HG03280 (cell line): Measurements from ENCODE around the gene PLPPR2.
A peak's percentile ranks its signal among the peaks of the same experiment; 100 is the strongest.
"Not testable (repeated sequence)": the region's sequence is repeated elsewhere in the genome, so short reads cannot be mapped to it uniquely, and the experiment has no call there.

Experiments used
- ATAC-seq: cut with Tn5 transposase; IDR thresholded peaks from one replicate; pipeline ENCODE4 v1.9.1; 2021; ENCODE audit warnings: mild to moderate bottlenecking, moderate library complexity; ENCODE audit not compliant: unreplicated experiment

PLPPR2 gene

DNA sequence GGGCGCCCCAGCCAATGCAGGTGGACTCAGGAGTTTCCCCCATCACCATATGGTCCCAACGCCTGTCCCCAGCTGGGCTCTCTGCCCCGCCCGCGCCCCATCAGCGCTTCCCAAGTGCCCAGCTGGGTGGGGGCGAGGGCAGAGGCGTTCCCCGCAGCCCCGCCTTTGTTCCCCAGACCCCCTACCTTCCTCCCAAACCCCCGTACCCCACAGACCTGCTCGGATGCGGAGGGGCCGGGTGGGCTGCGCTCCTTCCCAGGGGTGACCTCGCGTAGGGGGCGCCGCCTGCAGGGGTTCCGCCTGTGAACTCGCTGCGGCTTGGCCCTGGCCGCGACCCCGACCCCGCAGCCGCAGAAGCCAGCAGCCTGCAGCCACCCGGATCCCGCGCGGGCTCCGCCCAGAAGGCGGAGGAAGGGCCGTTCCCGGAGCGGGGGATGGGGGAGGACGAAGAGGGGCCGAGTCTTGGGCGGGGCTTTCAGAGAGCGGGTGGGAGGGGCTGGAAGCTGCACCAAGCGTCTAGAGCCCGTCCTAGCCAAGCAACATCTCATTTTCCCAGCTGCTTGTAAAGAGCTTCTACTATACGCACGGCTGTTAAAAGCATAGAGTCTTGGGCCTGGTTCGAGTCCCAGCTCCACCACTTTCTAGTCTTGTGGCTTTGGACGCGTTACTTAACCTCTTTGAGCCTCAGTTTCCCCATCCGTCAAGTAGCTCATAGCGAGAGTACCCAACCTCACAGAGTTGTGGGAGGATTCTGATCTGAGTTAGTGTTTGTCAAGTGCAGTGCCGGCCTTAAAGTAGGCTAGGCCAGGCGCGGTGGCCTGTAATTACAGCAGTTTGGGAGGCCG lies 15.8 kb upstream of the PLPPR2 start, which contains the start of gene RAB3D:
Gene RAB3D, minus strand, starts transcription at position 404 of the 845 bp plus-strand sequence. CDS start 2,258 bp downstream, outside the sequence.
- peak; percentile 81 for ATAC-seq

DNA sequence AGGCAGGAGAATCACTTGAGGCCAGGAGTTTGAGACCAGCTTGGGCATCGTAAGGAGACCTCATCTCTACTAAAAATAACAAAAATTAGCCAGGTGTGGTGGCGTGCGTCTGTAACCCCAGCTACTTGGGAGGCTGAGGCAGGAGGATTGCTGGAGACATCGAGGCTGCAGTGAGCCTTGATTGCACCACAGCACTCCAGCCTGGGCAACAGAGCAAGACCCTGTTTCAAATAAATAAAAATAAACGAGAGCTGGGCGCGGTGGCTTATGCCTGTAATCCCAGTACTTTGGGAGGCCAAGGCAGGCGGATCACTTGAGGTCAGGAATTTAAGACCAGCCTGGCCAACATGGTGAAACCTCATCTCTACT lies 15.1 kb upstream of the PLPPR2 start:
- not testable (repeated sequence) for ATAC-seq

DNA sequence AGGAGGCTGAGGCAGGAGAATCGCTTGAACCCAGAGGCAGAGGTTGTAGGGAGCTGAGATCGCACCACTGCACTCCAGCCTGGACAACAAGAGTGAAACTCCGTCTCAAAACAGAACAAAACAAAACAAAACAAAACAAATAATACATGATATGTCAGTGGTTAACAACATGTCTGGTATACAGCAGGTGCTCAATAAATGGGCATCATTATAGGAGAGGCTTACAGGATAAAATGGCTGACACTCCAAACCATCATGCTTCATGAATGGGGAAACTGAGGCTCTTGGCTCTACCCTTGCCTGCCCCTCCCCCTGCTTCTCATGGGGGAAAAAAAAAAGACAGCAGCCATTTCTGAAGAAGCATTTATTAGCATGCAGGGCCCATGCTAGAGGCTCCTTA lies 12.8 kb upstream of the PLPPR2 start:
- no peak for ATAC-seq

DNA sequence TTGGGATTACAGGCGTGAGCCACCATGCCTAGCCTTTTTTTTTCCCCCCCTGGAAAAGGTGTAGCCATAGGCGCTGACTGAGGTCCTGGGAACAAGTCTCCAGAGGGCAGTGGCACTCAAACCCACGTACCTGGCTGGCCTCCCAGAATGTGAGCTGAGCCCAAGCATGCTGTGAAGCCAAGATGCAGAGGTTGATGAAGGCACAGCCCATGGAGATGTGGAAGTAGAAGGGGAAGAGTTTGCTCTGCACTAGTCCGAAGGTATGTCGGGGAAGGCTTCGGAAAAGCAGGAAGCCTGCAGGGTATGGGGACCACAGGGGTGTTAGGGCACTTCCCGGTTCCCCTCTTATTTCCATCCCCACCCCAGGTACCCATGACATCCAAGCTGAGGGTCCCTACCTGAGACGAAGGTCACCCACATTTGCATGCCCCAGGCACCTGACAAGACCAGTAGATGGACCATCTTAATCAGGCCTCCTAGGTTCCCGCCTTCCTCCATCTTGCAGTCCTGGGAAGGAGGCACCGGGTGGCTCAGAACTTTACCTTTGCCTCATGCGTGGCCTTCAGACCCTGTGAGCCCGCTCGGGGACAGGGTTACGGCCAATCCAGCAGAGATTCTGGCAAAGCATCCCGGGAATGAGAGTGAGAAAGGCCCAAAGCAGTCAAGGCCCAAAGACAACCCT lies 10.0 kb upstream of the PLPPR2 start:
- ATAC-seq, result no peak

DNA sequence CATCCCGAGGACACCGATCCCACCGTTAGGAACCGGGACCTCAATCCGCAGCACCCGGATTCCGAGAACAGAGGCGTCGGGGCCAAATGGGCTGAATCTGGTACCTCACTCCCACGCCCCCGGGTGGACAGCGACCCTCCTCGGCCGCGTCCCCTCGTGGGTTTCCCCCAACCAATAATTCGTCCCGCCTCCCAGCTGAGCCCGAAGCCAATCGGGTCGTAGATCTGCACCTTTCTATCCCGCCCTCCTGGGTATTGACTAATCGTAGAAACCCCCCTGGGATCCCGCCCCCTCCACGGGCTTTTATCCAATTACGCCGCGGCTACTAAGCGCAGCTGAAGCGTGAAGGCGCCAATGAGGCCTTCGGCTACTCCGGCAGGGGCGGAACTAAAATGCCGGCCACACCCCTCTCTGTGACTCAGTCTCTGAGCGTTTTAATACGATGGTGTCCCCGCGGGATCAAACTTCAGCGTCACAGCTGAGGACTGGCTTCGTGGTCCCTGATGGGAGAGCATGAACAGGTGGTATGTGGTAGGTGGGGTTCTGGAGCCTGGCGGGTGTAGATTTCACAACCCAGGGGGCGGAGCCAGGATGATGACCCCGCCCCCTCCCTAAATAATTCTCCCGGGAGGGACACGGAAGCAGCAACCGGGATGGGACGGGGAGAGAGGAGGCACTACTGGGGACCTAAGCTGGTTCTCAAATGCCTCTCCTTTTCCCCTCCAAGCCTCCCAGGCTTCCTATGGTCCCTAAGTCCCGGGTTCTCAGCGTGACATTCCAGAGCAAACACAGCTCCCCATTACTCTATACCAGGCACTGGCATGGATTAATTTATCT lies 8.9 kb upstream of the PLPPR2 start, which contains the start of the genes CCDC159 and TMEM205:
Gene CCDC159, plus strand, starts transcription at position 416 of the 837 bp plus-strand sequence. Its CDS starts 88 bp downstream, at position 504.
Gene TMEM205, minus strand, starts transcription at position 165 of the 837 bp plus-strand sequence. CDS start 649 bp downstream, outside the sequence.
- peak; percentile 96 for ATAC-seq

DNA sequence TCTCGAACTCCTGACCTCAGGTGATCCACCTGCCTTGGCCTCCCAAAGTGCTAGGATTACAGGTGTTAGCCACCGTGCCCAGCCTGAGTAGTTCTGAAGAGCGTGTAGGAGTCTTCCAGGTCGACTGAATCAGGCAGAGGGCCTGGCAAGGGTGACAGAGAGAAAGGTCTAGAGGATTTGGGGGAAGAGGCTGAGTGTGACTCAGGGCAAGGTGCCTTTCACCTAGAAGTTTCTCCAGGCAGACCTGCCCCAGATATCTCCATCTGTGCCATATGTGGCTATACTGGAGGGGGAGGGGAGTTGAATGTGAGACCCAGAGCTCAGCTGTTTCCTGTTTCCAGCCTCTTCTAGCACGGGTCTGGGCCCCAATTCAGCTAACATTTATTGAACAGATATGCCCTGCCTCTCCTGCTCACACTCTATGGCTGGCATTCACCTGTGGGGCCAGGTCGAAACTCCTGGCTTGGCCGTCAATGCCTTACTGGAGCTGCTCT lies 7.6 kb upstream of the PLPPR2 start:
- ATAC-seq, result no peak

DNA sequence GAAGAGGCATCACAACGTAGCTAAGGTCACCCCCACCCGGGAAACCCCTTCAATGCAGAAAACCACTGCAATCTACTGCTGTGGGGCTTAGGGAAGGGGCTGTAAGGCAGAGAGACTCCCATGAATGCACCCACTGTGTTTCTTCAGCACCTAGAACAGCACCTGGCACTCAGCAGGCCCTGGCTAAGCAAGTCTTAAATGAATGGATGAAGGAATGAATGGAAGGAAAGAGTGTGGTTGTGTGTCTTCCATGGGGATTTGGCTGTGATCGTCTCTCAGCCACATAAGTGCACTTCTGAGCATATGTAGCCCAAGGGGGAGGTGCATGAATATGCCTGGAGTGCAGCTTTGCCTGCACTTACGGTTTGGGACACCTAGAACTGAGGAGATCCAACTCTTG lies 6.1 kb upstream of the PLPPR2 start:
- no peak for ATAC-seq

DNA sequence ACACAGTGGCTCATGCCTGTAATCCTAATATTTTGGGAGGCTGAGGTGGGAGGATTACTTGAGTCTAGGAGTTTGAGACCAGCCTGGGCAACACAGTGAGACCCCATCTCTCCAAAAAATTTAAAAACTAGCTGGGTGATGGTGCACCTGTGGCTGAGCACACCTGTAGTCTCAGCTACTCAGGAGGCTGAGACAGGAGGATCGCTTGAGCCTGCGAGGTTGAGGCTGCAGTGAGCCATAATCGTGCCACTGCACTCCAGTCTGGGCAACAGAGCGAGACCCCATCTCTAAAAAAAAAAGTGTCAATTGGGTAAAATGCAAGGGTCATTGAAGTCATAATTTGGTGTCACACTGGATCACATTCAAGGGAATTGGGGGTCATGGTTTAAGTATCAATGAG lies 1.1 kb upstream of the PLPPR2 start:
- ATAC-seq, result not testable (repeated sequence)

DNA sequence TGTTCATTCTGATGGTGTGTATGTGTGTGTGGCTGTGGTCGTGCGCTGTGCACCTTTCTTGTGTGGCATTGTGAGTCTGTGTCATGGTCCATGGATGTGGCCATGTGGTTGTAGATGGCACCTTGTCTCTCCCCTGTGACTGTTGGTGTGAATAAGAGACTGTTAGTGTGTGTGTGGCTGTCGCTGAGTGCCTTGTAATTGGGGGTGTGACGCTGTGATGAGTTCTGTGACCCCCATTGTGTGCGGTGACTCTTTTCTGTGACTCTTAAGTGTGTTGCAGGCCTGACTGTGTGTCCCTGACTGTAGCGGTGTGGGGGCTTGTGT lies 804 bp downstream of the PLPPR2 start:
- ATAC-seq, result no peak

DNA sequence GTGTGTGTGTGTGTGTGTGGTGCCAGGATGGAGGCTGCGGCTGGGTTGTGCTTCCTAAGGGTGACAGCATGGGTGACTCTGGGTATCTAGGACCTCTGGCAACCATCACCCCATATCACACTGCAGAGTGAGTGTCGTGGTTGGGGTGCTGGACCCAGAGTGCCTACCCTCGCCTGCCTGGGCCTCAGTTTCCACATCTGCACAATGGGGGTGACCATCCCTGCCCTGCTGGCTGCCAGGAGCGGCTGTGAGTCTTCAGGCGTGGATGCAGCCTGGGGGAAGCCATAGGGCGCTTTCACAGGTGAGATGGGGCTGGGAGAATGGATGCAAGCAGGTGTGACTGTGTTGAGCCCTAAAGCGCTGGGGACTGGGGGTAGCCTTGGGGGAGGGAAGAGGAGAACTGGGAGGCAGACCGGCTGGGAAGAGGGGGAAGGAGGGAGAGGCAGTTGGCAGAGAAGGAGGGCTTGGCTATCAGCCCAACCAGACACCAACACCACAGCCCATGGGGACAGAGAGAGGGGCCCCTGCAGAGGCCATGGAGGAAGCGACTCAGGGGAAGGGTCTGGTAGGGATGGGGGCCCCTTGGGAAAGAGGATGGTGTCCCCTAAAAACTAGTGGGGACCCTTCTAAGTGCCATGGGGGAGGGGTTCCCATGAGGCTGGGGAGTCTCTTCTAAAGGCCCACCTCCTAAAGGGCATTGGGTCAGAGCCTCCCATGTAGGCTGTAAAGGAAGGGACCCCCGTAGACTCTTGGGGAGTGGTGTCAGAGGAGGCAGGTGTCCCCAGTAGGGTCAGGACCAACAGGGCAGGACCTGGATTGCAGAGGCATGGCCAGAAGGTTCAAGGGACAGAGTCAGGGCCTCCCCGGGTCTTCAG lies 1.7 kb downstream of the PLPPR2 start:
- no peak for ATAC-seq

DNA sequence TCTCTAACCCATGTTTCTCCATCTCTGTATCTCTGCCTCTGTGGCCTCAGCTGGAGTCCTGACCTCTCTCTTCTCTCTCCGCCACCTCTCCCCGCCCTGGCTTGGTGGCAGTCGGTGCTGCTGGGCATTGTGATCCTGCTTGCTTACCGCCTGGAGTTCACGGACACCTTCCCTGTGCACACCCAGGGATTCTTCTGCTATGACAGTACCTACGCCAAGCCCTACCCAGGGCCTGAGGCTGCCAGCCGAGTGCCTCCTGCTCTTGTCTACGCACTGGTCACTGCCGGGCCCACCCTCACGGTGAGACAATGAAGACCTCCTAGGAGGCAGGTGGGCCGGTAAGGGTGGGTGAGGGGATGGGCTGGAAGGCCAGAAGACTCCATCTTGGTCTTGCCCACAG lies 4.2 kb downstream of the PLPPR2 start:
- ATAC-seq, result no peak

DNA sequence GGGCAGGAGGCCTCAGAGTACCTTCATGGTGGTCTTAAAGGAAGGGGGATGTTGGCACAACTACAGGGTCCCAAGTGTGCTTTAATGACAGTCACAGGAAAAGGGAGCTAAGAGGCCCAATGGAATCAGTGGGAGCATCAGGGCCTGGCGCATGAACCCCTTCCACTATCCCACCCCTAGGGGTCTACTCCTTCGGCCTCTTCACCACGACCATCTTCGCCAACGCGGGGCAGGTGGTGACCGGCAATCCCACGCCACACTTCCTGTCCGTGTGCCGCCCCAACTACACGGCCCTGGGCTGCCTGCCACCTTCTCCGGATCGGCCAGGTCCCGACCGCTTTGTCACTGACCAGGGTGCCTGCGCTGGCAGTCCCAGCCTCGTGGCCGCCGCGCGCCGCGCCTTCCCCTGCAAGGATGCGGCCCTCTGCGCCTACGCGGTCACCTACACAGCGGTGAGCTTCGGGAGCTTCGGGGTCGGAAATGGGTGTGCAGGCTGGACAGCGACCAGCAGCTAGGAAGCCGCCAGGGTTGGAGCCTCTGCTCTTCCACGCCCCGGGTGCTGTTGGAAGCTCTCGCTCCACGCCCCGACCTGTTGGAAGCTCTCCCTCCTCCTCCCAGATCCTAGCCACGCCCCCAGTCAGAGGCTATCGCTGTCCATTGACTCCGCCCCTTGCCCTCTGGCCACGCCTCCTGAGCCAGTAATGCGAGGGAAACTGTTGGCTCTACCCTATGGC lies 6.0 kb downstream of the PLPPR2 start:
- ATAC-seq, result no peak

DNA sequence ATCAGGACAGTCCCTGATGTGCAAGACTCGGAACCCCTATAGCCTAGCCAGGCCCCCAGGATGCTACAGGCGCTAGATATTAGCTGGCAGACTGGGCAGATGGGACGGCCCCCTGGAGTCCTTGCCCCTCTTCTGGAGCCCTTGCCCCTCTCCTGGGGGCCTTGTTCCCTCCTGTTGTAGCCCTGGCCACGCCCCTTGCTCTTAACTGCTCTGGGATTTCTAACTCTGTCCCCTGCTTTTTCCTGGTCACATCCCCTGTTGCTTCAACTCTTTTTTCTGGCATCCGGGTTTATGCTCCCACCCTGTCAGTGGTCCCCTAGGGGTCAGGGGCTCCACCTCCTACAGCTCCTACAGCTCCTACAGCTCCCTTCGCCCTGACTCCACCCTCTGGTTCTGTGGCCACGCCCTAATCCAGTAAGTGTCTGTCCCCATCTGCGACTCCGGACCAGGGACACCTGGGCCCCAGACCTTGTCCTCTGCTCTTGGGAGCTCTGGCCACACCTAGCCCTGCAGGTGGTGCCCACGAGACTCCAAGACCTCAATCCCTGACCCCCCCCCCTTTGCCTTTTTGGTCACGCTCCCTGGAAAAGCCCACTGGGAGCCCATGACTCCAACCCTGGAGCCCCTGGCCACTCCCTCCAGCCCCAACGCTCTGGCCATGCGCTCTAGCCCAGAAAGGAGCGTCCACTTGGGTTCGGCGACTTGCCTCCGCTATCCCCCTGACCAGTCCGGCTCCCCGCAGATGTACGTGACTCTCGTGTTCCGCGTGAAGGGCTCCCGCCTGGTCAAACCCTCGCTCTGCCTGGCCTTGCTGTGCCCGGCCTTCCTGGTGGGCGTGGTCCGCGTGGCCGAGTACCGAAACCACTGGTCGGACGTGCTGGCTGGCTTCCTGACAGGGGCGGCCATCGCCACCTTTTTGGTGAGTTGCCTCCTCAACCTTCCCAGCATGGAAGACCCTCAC lies 6.8 kb downstream of the PLPPR2 start:
- no peak for ATAC-seq

DNA sequence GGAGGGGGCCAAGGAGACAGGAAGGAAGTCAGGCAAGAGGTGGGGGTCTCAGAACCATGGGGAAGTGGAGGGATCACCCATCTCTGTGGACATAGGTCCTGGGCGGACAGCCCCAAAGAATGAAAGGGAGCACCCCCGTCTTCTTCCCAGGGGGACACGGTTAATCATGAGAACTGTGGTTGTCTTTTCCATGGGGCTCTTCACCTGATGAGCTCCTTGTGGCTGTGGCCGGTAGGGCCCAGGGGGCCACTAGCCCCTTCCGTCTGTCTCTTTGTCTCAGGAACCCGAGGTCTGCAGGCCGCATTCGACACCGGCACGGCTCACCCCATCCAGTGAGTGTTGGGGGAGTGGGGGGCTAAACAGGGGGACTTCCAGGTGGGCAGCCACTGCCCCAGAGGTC lies 8.6 kb downstream of the PLPPR2 start:
- ATAC-seq, result no peak

DNA sequence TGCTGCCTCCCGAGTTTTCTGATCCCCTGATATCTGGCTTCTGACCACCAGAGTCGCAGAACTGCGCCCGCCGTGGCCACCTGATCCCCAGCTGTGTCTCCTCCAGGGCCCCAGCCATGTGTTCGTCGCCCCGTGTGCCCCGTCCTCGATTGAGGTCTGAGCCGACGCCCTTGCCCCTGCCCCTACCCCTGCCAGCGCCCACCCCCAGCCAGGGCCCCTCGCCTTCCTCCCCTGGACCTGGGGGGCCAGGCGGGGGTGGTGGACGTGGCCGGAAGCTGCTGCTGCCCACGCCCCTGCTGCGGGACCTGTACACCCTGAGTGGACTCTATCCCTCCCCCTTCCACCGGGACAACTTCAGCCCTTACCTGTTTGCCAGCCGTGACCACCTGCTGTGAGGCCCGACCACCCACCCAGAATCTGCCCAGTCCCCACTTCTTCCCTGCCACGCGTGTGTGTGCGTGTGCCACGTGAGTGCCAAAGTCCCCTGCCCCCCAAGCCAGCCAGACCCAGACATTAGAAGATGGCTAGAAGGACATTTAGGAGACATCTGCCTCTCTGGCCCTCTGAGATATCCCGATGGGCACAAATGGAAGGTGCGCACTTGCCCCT lies 9.2 kb downstream of the PLPPR2 start:
- no peak for ATAC-seq

DNA sequence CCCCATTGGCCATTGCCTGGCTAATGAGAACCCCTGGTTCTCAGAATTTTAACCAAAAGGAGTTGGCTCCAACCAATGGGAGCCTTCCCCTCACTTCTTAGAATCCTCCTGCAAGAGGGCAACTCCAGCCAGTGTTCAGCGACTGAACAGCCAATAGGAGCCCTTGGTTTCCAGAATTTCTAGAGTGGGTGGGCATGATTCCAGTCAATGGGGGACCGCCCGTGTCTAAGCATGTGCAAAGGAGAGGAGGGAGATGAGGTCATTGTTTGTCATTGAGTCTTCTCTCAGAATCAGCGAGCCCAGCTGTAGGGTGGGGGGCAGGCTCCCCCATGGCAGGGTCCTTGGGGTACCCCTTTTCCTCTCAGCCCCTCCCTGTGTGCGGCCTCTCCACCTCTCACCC lies 9.7 kb downstream of the PLPPR2 start:
- no peak for ATAC-seq

DNA sequence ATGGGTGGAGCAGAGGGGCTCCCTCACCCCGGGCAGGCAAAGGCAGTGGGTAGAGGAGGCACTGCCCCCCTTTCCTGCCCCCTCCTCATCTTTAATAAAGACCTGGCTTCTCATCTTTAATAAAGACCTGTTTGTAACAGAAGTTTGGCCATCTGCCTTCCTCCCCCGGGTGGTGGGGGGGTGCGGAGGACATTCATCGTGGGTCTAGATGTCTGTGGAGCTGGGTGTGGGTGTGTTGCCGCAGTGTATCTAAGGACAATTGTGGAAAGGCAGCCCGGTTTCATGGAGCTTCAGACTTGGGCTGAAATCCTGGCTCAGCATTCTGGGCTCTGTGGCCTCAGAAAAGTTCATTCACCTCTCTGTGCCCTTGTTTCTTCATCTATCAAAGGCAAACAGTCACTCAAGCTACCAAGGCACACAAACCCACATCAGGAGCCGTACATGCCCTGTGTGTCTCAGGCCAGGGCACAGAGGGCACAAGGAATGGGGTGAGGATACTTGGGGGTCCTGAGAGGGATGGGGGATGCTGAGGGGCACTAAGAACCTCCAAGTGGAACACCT lies 10.4 kb downstream of the PLPPR2 start:
- ATAC-seq, result no peak

DNA sequence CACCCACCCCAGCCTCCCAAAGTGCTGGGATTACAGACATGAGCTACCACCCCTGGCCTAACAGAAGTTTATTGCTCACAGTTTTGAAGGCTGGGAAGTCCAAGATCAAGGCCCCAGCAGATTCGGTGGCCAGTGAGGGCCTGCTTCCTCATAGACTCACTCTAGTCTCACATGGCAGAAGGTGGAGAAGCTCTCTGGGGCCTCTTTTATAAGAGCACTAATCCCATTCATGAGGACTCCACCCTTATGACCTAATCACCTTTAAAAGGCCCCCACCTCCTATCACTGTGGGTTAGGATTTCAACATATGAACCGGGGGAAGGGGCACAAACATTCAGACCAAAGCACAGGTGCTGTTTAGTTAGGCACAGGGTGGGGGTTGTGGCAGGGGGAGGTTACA lies 12.3 kb downstream of the PLPPR2 start:
- ATAC-seq, result no peak
